ENCODE data around the gene NUAK1.
A peak's percentile ranks its signal among the peaks of the same experiment; 100 is the strongest.
"Not testable (repeated sequence)": the region's sequence is repeated elsewhere in the genome, so short reads cannot be mapped to it uniquely, and the experiment has no call there.

Gene NUAK1

DNA sequence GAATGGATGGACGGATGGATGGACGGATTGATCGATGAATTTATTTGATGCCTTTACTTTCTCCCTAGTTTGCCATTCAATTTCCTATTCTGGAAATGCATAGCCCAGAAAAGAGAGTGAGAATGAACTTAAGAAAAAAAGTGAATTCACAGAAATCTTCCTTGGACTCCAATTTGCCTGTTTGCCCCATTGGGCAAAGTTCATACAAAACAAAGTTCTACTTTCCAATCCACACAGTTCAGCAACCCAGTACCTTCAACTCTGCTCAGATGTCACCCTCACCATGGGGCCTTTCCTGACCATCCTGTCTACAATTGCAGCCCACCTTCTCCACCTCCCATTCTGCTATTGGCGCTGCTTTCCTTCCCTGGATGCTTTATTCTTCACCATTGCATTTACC, 8.2 kb upstream of the NUAK1 start:
- DNase-seq = no peak

GRCh38 chr12:106145539-106146447, 7.0 kb upstream of the NUAK1 start:
- DNase-seq = no peak

GRCh38 chr12:106144847-106145246, 6.1 kb upstream of the NUAK1 start:
- no peak for DNase-seq

DNA sequence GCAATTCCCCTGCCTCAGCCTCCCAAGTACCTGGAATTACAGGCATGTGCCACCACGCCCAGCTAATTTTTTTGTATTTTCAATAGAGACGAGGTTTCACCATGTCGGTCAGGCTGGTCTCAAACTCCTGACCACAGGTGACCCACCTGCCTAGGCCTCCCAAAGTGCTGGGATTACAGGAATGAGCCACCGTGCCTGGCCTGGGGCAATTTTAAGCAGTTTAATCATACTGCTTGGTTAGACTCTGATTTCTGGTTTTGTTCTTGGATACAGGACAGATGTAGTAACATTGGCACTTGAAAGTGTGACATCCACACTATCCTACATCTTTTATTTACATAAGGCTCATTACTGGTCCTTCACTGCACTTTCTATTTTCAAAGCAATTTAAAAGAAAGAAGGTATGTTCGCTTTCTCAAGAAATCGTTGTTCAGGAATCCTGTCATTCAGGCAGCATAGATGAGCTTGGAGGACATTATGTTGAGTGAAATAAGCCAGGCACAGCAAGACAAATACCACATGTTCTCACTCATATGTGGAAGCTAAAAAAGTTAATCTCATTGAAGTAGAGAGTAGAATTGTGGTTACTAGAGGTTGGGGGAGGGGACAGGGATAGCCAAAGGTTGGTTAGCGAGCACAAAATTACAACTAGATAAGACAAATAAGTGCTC, 4.0 kb upstream of the NUAK1 start:
- DNase-seq = no peak

GRCh38 chr12:106141920-106142319, 3.2 kb upstream of the NUAK1 start:
- not testable (repeated sequence) for DNase-seq

DNA sequence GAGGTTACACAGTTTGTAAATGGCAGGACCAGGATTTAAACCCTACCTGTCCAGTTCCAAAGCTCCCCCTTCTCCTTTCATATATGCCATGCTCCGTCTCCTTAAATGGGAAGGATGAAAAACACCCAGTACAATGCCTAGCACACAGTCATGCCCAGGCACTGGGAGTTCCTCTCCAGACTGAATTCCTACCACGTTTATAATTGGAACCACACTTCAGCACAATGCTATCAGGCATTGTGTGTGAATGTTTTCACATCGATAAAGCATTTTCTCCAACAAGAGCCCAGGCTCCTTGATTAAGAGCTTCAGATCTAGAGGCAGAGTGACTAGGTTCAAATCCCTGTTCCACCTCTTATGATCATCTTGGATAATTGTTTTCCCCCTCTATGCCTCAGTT, 2.7 kb upstream of the NUAK1 start:
- no peak for DNase-seq

DNA sequence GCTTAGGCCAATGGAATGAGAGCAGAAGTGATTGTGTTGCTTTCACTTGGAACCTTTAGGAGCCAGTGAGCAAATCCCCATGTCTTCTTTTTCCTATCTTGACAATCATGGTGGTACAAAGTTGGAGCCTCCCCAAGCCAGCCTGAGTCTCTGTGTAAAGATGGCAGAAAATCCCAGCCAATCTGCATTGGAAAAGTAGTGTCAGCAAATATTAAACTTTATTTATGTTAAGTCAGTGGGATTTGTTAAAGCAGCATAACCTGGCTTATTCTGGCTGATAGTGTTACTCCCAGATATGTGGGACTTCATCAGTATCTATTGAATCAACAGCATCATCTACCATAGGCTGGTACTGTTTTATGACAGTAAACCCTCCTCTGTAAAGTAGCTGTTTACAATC, 2.2 kb upstream of the NUAK1 start:
- no peak for DNase-seq

DNA sequence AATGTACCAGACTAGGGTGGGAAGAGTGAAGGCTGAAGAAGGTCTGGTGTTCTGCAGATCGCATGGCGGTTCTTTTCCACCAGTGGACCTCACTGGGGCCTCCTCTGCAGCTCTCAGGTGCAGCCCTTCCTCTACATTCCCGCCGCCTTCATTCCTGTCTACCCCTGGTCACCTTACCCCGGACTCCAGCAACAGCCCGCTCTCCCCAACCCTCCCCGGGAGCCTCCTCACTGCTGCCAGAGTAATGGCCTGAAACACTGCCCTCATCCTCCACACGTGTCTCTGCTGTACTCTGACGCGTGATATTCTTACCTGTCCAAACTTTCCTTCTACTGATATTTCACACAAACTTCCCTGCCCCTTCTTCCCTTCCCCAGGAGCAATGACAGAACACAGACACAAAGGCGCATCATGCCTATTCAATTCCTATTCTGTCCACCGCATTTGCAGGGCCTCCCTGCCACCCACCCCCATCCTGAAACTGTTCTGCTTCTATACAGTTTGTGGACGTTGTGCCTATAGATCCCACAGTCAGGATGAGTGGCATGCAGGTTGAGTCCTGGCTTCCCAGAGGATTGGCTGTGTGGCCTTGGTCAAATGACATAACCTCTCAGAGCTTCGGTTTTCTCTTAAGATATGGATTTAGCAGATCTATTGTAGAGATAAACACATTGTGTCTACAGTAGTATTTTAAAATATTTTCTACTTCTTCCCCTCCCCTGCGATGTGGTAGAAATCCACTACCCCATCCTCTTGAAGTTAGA, 1.7 kb upstream of the NUAK1 start:
- no peak for DNase-seq

DNA sequence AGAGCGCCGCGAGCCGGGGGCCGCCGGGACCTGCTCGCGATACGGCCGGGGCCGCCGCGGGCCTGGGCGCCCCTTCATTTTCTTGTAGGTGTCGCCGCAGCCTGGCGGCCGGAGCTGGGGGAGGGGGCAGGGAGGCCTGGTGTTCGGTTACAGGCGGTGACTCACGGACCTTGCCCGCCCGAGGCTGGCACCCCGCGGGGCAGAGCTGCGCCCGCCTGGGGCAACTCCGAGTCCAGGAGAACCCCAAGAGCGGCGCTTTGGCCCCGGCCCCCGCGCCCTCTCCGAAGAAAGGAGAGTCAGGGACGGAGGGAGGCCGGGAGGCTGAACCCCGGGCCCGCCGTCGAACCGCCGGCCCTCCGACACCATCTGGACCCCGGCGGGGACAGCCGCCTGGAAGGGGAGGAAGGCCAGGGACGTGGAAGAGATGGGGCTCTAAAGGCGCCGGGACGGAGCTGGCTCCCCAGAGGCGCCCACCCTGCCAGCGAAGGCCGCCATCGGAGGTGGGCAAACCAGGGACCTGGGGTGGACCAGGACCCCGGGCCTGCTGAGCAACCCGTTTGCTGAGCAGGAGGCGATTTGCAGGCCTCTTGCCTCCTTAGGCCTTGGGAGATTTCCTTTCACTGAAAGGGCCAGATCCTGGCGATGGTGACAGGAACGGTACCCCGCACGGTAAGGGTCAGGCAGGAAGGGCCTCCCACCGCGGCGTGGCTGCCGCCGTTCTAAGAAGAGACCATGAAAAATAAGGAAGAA, 843 bp upstream of the NUAK1 start:
- DNase-seq = peak; percentile 45

GRCh38 chr12:106138357-106138632, 459 bp downstream of the NUAK1 start:
- DNase-seq = no peak

GRCh38 chr12:106137530-106138356, 1.0 kb downstream of the NUAK1 start:
- no peak for DNase-seq

- peak; percentile 84 for DNase-seq
Observed at GRCh38 chr12:106136263-106136662, 2.5 kb downstream of the NUAK1 start.

- no peak for DNase-seq
Observed at GRCh38 chr12:106135781-106136180, 3.0 kb downstream of the NUAK1 start.

- DNase-seq = no peak
Observed at GRCh38 chr12:106135075-106135474, 3.7 kb downstream of the NUAK1 start.

DNA sequence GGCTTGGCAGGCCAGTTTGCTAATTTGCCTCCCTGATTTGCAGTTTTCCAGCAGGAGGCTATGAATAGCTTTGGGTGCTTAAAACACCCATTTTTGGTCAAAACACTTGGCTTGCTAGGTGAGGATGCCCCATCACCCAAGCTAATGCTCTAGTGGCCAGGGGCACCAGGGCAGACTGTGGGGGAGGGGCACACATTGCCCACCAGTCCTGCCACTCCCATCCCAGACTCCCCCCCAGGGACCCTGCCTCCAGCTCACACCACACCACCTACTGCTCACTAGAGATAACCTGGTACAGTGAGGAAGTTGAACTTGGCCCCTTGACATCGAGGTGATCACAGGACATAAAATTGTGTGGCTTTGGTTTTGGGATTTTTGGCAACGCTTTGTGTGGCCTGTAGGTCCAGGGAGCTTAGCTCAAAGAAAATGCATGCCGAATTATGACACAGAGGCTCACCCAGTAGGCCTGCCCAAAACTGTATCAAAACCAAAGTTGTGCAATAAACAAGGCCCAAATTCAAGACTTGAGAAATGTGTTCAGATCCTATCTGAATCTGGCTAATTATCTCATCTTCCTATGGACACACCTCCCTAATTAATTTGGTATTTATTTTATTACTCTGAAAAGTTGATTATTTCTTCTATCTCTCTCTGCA, 4.3 kb downstream of the NUAK1 start:
- no peak for DNase-seq

GRCh38 chr12:106133136-106134087, 5.3 kb downstream of the NUAK1 start:
- no peak for DNase-seq

- DNase-seq = no peak
Observed at GRCh38 chr12:106132175-106133135, 6.3 kb downstream of the NUAK1 start.

- no peak for DNase-seq
Observed at GRCh38 chr12:106131676-106132075, 7.1 kb downstream of the NUAK1 start.

- no peak for DNase-seq
Observed at GRCh38 chr12:106130474-106131113, 8.2 kb downstream of the NUAK1 start.
